Measurements from ENCODE around the gene SPATS2. TPM values are rescaled to one million over a fixed set of nuclear protein-coding genes. Genes with fewer than 3 reads are reported as not detected.

Gene SPATS2
- total RNA-seq, 1 donor from 2014 or later, result 69.0 TPM

DNA sequence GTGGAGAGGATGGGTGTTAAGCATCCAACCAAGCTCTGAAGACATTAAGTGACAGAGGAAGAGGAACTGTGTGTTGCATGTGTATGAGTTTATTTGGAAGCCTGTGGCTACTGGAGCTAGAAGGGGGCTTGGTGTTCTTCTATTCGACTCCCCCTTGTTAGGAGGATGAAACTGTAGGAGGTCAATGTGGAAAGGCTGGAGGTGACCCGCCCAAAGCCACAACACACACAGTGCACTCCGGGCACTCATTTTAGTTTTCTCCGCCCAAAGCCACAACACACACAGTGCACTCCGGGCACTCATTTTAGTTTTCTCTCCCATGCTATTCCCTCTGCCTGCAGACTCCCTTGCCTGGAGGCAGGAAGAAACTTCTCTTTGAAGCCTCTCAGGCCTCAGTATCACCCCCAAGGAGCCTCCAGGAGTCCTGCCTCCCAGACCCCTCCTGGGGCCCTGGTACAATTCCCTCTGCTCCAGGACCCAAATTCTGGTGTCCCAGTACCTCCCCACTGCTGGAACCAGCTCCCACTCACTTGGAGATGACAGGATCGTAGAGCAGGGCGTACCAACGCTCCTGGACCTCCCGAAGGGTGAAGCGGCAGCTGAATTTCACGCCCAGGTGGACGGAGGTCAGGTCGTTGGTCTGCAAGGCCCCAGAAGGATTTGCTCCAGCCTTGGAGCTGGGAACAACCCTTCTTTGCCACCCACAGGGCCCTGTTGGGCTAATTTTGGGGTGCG is 196.9 kb downstream of the SPATS2 start:
- Mint-ChIP-seq H3K4me3 (no peak overlapping the region), H3K4me1 (peaks cover 14% of the 10 kb centered on the region), H3K36me3 (peaks cover 22% of the 10 kb centered on the region), H3K9me3 (no peaks in the 10 kb centered on the region), H3K27me3 (ENCODE audit: low read depth) (no peaks in the 10 kb centered on the region), H3K27ac (no peak overlapping the region)
- TF ChIP-seq, protein P1, sequence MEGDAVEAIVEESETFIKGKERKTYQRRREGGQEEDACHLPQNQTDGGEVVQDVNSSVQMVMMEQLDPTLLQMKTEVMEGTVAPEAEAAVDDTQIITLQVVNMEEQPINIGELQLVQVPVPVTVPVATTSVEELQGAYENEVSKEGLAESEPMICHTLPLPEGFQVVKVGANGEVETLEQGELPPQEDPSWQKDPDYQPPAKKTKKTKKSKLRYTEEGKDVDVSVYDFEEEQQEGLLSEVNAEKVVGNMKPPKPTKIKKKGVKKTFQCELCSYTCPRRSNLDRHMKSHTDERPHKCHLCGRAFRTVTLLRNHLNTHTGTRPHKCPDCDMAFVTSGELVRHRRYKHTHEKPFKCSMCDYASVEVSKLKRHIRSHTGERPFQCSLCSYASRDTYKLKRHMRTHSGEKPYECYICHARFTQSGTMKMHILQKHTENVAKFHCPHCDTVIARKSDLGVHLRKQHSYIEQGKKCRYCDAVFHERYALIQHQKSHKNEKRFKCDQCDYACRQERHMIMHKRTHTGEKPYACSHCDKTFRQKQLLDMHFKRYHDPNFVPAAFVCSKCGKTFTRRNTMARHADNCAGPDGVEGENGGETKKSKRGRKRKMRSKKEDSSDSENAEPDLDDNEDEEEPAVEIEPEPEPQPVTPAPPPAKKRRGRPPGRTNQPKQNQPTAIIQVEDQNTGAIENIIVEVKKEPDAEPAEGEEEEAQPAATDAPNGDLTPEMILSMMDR (IDR thresholded peaks at IDR 0.05; ENCODE audit: unreplicated experiment), result no peak
- DNase-seq (ENCODE audit: low spot score in 2 of 2, unreplicated experiment in 2 of 2), result no peak

- Mint-ChIP-seq H3K4me1 (peaks cover 14% of the 10 kb centered on the region), H3K4me3 (no peak overlapping the region), H3K9me3 (no peaks in the 10 kb centered on the region), H3K27ac (no peak overlapping the region), H3K36me3 (peaks cover 19% of the 10 kb centered on the region), H3K27me3 (ENCODE audit: low read depth) (no peaks in the 10 kb centered on the region)
- TF ChIP-seq, protein P1 (IDR thresholded peaks at IDR 0.05; ENCODE audit: unreplicated experiment), result no peak
- no peak for DNase-seq (ENCODE audit: low spot score in 2 of 2, unreplicated experiment in 2 of 2)
These were observed 197.6 kb downstream of the SPATS2 start for GRCh38 chr12:49564686-49565405.

GRCh38 chr12:49565406-49566265 is 198.4 kb downstream of the SPATS2 start:
- TF ChIP-seq, protein P1 (IDR thresholded peaks at IDR 0.05; ENCODE audit: unreplicated experiment), result no peak
- Mint-ChIP-seq H3K9me3 (no peaks in the 10 kb centered on the region), H3K27me3 (ENCODE audit: low read depth) (no peaks in the 10 kb centered on the region), H3K4me3 (no peak overlapping the region), H3K27ac (no peak overlapping the region), H3K4me1 (peaks cover 16% of the 10 kb centered on the region), H3K36me3 (peaks cover 20% of the 10 kb centered on the region)
- DNase-seq (ENCODE audit: low spot score in 2 of 2, unreplicated experiment in 2 of 2), result no peak

DNA sequence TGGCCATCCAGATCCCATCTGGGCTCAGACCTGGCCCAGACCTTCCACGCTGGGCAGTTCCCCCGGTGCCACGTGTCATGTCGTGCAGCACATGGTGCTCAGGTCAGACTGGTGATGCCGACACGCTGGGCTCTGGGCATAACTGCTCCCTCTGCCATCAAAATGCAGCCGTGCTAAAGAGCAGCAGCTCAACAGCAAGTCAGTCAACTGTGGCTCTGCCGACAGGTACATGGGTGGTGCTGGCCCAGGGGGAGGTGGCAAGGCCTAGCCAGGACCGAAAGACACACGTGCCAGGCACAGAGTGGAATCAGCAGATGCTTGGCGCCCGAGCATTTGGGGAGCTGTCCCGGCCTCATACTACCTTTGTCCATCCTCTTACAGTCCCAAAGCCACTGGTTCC is 199.1 kb downstream of the SPATS2 start:
- Mint-ChIP-seq H3K27ac (no peak overlapping the region), H3K27me3 (ENCODE audit: low read depth) (no peaks in the 10 kb centered on the region), H3K4me1 (peaks cover 16% of the 10 kb centered on the region), H3K36me3 (peaks cover 17% of the 10 kb centered on the region), H3K4me3 (no peak overlapping the region), H3K9me3 (no peaks in the 10 kb centered on the region)
- TF ChIP-seq, protein P1 (IDR thresholded peaks at IDR 0.05; ENCODE audit: unreplicated experiment), result no peak
- DNase-seq (ENCODE audit: low spot score in 2 of 2, unreplicated experiment in 2 of 2), result no peak

DNA sequence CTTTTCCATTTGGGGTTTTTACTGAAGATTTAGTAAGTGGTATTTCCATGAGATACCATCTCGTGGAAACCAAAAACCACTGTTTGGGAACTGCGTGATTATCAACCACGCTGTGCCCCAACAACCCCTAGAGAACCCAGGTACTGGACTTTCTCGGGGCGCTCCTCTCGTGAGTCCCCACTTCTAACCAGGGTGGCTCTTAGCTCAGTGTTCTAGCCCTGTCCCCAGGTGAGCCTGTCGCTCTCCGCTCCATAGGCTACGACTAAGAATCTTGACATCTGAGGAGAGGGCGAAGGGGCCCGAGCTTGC is 200.0 kb downstream of the SPATS2 start:
- H3K4me3 Mint-ChIP-seq, result peak overlapping the region; percentile 97
- no peak for DNase-seq (ENCODE audit: low spot score in 2 of 2, unreplicated experiment in 2 of 2)
- H3K4me1 Mint-ChIP-seq, result peaks cover 16% of the 10 kb centered on the region
- peaks cover 3% of the 10 kb centered on the region for H3K9me3 Mint-ChIP-seq
- H3K27ac Mint-ChIP-seq, result peak overlapping the region; percentile 99
- H3K27me3 Mint-ChIP-seq (ENCODE audit: low read depth), result no peaks in the 10 kb centered on the region
- TF ChIP-seq, protein P1 (IDR thresholded peaks at IDR 0.05; ENCODE audit: unreplicated experiment), result no peak
- peaks cover 15% of the 10 kb centered on the region for H3K36me3 Mint-ChIP-seq

Data from mesothelial cell of epicardium (in vitro differentiated cells).